A673 (cell line): ENCODE measurements around the gene PARD3. TPM values are rescaled to one million over a fixed set of nuclear protein-coding genes. Genes with fewer than 3 reads are reported as not detected.

ENCODE experiments used
- BruUV-seq: library from RNA; stranded (reverse); fragments of 400-500 nt; replicated peaks from 2 replicates; lab custom pipeline; 2021; lab: Mats Ljungman, UMichigan
- CTCF ChIA-PET: fragments of 300-600 bp; sonication (Branson Sonifier 250); formaldehyde crosslinking; loops from one replicate; lab custom pipeline; 2022; ENCODE audit warnings: antibody characterized with exemption; lab: Charles Lee
- POLR2A ChIA-PET: fragments of 300-600 bp; sonication (Branson Sonifier 250); formaldehyde crosslinking; loops from one replicate; lab custom pipeline; 2022; ENCODE audit warnings: antibody characterized with exemption; ENCODE audit not compliant: low non-redundant PET; lab: Charles Lee
- DNase-seq: peaks from one replicate; pipeline ENCODE4 v3.0.0-alpha.2; 2015; ENCODE audit warnings: low spot score
- H3K27ac ChIP-seq: fragments of 200-600 bp; sonication (generic); 2 replicates; pipeline ENCODE4 v1.5.1; 2016; ENCODE audit warnings: mixed run types, low read depth, mild to moderate bottlenecking, mixed read lengths, antibody characterized with exemption, low read length; ENCODE audit not compliant: poor library complexity, severe bottlenecking
- H3K27me3 ChIP-seq: fragments of 200-600 bp; sonication (generic); replicated peaks from 2 replicates; pipeline ENCODE4 v1.6.1; 2017; ENCODE audit warnings: mixed run types, low read depth, mild to moderate bottlenecking, mixed read lengths, antibody characterized with exemption, low read length; ENCODE audit not compliant: insufficient read depth, poor library complexity
- H3K36me3 ChIP-seq: fragments of 200-600 bp; sonication (generic); 2 replicates; pipeline ENCODE4 v1.6.1; 2016; ENCODE audit warnings: mixed run types, mild to moderate bottlenecking, mixed read lengths, antibody characterized with exemption, low read length; ENCODE audit not compliant: insufficient read depth, poor library complexity, severe bottlenecking
- H3K4me1 ChIP-seq: fragments of 200-600 bp; sonication (generic); 2 replicates; pipeline ENCODE4 v1.6.1; 2017; ENCODE audit warnings: mixed run types, mild to moderate bottlenecking, mixed read lengths, antibody characterized with exemption, low read length; ENCODE audit not compliant: insufficient read depth, poor library complexity, severe bottlenecking
- H3K4me3 ChIP-seq: fragments of 200-600 bp; sonication (generic); 2 replicates; pipeline ENCODE4 v1.5.1; 2016; ENCODE audit warnings: low read depth, mixed run types, mild to moderate bottlenecking, mixed read lengths, low read length; ENCODE audit not compliant: poor library complexity, severe bottlenecking
- H3K9me3 ChIP-seq: fragments of 200-600 bp; sonication (generic); 2 replicates; pipeline ENCODE4 v1.6.1; 2016; ENCODE audit warnings: mixed run types, low read depth, mild to moderate bottlenecking, mixed read lengths, antibody characterized with exemption, low read length; ENCODE audit not compliant: poor library complexity, severe bottlenecking
- CTCF ChIP-seq: fragments of 300-800, 200-600 bp; sonication (generic); conservative IDR thresholded peaks from 2 replicates; pipeline ENCODE4 v1.5.1; 2017; ENCODE audit warnings: low read depth, mild to moderate bottlenecking, antibody characterized with exemption, low read length, moderate library complexity, mixed read lengths
- EZH2 ChIP-seq: fragments of 200-600 bp; sonication (generic); IDR thresholded peaks from 2 replicates; pipeline ENCODE4 v1.6.1; 2017; ENCODE audit warnings: borderline replicate concordance, low read depth, mild to moderate bottlenecking, mixed read lengths, antibody characterized with exemption, low read length; ENCODE audit not compliant: poor library complexity, severe bottlenecking
- intact Hi-C: fragments of 100-400 bp; cut with micrococcal nuclease; formaldehyde crosslinking; loops from one replicate; pipeline ENCODE4 v1.10.0; 2022; ENCODE audit not compliant: unreplicated experiment
- total RNA-seq: library from RNA; stranded (reverse); gene quantifications from 2 replicates; pipeline ENCODE4 v1.2.3, GENCODE V29; 2021

The PARD3 gene
- total RNA-seq, 1 experiment from 2014 or later = 28.0 TPM

DNA sequence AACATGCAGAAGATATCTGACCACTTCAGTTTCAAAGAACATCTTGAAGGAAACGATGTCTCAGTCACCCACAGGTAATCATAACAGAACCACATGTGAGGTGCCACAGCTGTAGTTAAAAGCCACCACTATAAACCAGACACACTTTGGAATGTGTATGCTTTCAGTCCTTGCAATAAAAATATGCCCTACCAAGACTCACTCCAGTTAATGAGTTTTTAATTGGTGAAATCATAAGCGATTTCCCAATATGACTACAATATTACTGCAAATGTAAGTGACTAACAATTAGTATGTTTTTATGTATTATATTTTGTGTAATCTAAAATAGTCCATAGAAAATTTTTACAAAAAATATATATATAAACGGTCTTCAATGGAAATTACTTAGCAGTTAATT is 428.2 kb downstream of the PARD3 start:
- POLR2A ChIA-PET = no interaction called here
- H3K36me3 ChIP-seq = no peaks in the 10 kb centered on the region
- no peaks in the 10 kb centered on the region for H3K27me3 ChIP-seq
- H3K27ac ChIP-seq = no peak overlapping the region
- peaks cover 8% of the 10 kb centered on the region for H3K4me1 ChIP-seq
- CTCF ChIA-PET = no interaction called here
- DNase-seq = no peak
- intact Hi-C loops = no loop called here
- no peak overlapping the region for H3K4me3 ChIP-seq
- no peaks in the 10 kb centered on the region for H3K9me3 ChIP-seq
- no TSS peak for BruUV-seq
- TF ChIP-seq CTCF (no peak), EZH2 (no peak)

GRCh38 chr10:34384372-34384771 is 430.7 kb downstream of the PARD3 start:
- intact Hi-C loops = no loop called here
- no peak for DNase-seq
- CTCF ChIA-PET = no interaction called here
- Histone ChIP-seq H3K4me1 (peaks cover 3% of the 10 kb centered on the region), H3K27me3 (no peaks in the 10 kb centered on the region), H3K9me3 (no peaks in the 10 kb centered on the region), H3K27ac (no peak overlapping the region), H3K4me3 (no peak overlapping the region), H3K36me3 (no peaks in the 10 kb centered on the region)
- POLR2A ChIA-PET = no interaction called here
- no peak for TF ChIP-seq CTCF
- no peak for TF ChIP-seq EZH2
- BruUV-seq = no TSS peak

DNA sequence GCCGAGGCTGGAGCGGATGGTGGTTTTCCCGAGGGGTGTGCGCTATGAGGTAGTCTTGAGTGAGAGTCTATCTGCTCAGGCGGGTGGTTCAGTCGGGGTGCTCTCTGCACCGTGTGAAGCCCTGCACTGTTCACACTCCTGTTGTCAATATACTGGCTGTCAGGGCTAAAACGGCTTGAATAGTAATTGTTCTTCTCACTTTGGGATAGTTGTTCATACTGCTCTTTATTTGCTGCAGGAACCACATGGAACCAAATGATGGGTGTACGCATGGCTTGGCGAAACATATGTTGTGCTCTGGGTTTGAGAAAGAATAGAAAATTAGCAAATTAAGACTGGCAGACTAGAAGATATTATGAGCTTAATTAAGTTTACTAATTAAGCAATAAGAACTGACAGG is 432.5 kb downstream of the PARD3 start:
- H3K27me3 ChIP-seq = no peaks in the 10 kb centered on the region
- no peak for DNase-seq
- intact Hi-C loops = no loop called here
- no peak overlapping the region for H3K4me3 ChIP-seq
- H3K36me3 ChIP-seq = no peaks in the 10 kb centered on the region
- no peaks in the 10 kb centered on the region for H3K9me3 ChIP-seq
- ChIA-PET POLR2A (interaction anchor here (0.6 kb wide), 1 partner anchor 23 kb away, joined by 4 read pairs; no protein-coding TSS in a partner anchor), CTCF (no interaction called here)
- no peak overlapping the region for H3K27ac ChIP-seq
- no peaks in the 10 kb centered on the region for H3K4me1 ChIP-seq
- TF ChIP-seq EZH2 (no peak), CTCF (no peak)
- no TSS peak for BruUV-seq
